ENCODE measurements around the gene ZNF341.
"Not testable (repeated sequence)": the region's sequence is repeated elsewhere in the genome, so short reads cannot be mapped to it uniquely, and the experiment has no call there.

The ZNF341 gene

GRCh38 chr20:33772439-33772838 lies 40.6 kb downstream of the ZNF341 start:
- DNase-seq, result no peak

GRCh38 chr20:33773412-33774089 lies 41.8 kb downstream of the ZNF341 start:
- no peak for DNase-seq

GRCh38 chr20:33777816-33778215 lies 46.0 kb downstream of the ZNF341 start:
- no peak for DNase-seq

- DNase-seq, result no peak
Observed at GRCh38 chr20:33781133-33781532, 49.3 kb downstream of the ZNF341 start.

- no peak for DNase-seq
Observed at GRCh38 chr20:33781945-33782344, 50.1 kb downstream of the ZNF341 start.

- DNase-seq, result no peak
Observed at GRCh38 chr20:33783256-33783655, 51.5 kb downstream of the ZNF341 start.

GRCh38 chr20:33783818-33784217 lies 52.0 kb downstream of the ZNF341 start:
- no peak for DNase-seq

- no peak for DNase-seq
Observed at GRCh38 chr20:33784225-33784624, 52.4 kb downstream of the ZNF341 start.

GRCh38 chr20:33785503-33785902 lies 53.7 kb downstream of the ZNF341 start:
- DNase-seq, result no peak

- DNase-seq, result no peak
Observed at GRCh38 chr20:33787253-33787891, 55.6 kb downstream of the ZNF341 start.

- no peak for DNase-seq
Observed at GRCh38 chr20:33788351-33789049, 56.7 kb downstream of the ZNF341 start.

GRCh38 chr20:33789109-33789857 lies 57.5 kb downstream of the ZNF341 start:
- DNase-seq, result no peak

- DNase-seq, result no peak
Observed at GRCh38 chr20:33789858-33790182, 58.0 kb downstream of the ZNF341 start.

- peak; percentile 87 for DNase-seq
Observed at GRCh38 chr20:33790566-33790965, 58.8 kb downstream of the ZNF341 start.

GRCh38 chr20:33791021-33791420 lies 59.2 kb downstream of the ZNF341 start:
- DNase-seq, result no peak

GRCh38 chr20:33791540-33791939 lies 59.7 kb downstream of the ZNF341 start:
- no peak for DNase-seq

- no peak for DNase-seq
Observed at GRCh38 chr20:33791959-33792597, 60.3 kb downstream of the ZNF341 start.

- DNase-seq, result not testable (repeated sequence)
Observed at GRCh38 chr20:33792598-33792989, 60.8 kb downstream of the ZNF341 start.

GRCh38 chr20:33793011-33793931 lies 61.5 kb downstream of the ZNF341 start:
- DNase-seq, result no peak

GRCh38 chr20:33796263-33796906 lies 64.6 kb downstream of the ZNF341 start:
- peak; percentile 95 for DNase-seq

GRCh38 chr20:33796907-33797544 lies 65.2 kb downstream of the ZNF341 start:
- DNase-seq, result peak; percentile 62
